Activated CD4-positive, CD25-positive, alpha-beta regulatory T cell (primary cell): ENCODE results near the gene IRF4.
"Not testable (repeated sequence)": the region's sequence is repeated elsewhere in the genome, so short reads cannot be mapped to it uniquely, and the experiment has no call there.

Experiments used
- DNase-seq, 4 experiments: peaks; one replicate each; lab custom pipeline; 2025; lab: John Stamatoyannopoulos, UW

The IRF4 gene

DNA sequence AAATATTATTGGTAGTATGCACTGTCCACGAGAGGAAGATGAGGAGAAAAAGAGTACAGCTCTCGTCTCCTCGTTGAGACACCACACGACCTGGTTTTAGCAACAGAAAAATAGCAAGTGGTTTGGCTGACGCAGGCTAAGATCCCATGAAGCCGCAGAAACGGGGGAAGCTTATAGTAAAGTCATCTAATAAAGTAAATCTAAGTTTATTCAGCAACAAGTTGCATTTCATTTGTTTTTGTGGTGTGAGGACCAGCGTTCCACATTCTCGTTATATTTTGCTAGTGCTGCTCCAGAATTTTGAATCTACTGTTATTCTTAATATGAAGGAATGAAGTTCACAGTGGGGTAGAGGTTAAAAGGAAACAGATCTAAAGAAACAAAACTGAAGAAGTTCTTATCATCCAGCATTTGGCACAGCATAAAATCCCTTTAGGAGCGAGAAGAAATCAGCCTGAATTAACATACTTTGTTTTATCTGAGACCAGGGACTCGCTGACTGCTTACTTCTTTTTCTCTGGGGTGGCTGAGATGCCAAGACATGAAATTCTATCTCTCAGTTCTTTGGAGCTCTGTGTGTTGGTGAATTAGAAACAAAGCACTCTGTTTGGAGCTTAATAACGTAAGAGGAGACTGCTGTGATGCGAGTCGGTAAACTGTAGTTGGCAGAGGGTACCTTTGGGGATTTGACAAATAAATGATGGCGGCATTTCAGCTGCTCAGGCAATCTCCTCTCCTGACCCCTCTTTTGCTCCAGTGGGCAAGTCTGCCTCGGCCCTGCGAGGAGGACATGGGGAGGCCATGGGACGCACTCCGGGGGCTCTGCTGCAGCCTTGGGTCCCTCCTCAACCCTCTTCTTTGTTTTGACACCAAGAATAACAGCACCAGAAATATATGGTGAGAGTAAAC lies 24.9 kb upstream of the IRF4 start:
- DNase-seq, result no peak

GRCh38 chr6:367298-367794 lies 24.2 kb upstream of the IRF4 start:
- DNase-seq, result no peak

GRCh38 chr6:367891-368630 lies 23.5 kb upstream of the IRF4 start:
- no peak for DNase-seq

DNA sequence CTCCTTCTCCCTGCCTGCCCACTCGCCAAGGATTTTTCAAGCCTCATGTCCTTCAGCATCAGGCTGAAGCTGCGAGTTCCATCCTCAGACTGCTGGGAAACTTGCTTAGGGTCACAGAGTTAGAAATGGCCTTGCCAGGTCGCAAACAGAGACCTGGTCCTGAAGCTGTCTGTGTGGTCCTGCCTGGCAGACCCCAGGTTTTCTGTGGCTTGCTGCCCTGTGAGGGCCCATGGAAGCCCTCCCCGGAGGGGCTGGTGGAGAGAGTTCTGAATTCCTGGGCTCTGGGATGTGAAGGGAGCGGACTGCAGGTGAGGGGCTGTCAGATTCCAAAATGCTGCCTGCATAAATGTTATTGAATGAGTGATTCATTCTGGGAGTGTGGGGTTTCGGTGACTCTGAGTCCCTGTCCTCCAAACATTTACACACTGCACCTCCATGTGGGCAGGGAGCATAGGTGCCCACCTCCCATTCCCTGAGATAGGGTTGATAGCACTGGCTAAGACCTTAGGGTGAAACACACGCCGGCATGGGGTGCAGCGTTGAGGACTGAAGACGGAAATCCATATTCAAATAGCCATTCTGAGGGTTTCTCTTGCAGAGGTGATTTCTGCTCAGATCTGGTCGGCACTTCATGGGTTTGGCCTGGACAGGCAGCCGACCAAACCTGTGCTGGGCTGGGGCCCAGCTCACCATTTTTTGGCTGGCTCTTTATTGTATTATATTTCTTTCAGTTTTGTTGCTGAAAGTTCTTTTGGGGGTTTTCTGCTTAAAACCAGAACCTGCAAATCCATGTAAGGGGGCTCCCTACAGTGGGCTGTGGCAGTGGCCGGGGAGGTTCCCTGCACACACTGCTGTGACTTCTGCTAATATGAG lies 21.8 kb upstream of the IRF4 start:
- DNase-seq, result no peak

DNA sequence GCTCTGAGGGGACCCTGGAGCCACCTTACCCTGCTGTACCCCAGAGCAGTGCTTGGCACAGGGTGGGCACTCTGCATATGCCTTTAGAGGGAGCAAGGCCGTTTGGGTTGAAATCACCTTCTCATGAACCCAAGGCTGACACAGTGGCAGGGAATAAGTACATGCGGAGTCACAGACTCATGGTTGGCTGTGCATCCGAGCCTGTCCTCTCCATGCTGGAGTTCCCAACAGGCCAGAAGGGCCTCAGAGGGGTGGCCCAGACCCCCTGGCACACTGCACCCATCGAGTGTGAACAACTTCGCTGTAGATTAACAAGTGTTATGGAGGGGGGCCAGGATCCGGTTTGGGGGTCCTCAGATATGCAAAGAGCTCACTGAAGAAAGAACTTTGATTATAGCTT lies 21.0 kb upstream of the IRF4 start:
- DNase-seq, result no peak

GRCh38 chr6:371851-372250 lies 19.7 kb upstream of the IRF4 start:
- DNase-seq, result not testable (repeated sequence)

GRCh38 chr6:372336-372911 lies 19.1 kb upstream of the IRF4 start:
- no peak for DNase-seq

- no peak for DNase-seq
Observed at GRCh38 chr6:373031-373430, 18.5 kb upstream of the IRF4 start.

- no peak for DNase-seq
Observed at GRCh38 chr6:373773-374724, 17.5 kb upstream of the IRF4 start.

- DNase-seq, result no peak
Observed at GRCh38 chr6:374956-375355, 16.6 kb upstream of the IRF4 start.

- no peak for DNase-seq
Observed at GRCh38 chr6:376827-377640, 14.5 kb upstream of the IRF4 start.

- DNase-seq, result not testable (repeated sequence)
Observed at GRCh38 chr6:377641-378020, 13.9 kb upstream of the IRF4 start.

- no peak for DNase-seq
Observed at GRCh38 chr6:378090-378957, 13.2 kb upstream of the IRF4 start.

GRCh38 chr6:378958-379409 lies 12.6 kb upstream of the IRF4 start:
- DNase-seq, result no peak

- no peak for DNase-seq
Observed at GRCh38 chr6:379410-380181, 12.0 kb upstream of the IRF4 start.

DNA sequence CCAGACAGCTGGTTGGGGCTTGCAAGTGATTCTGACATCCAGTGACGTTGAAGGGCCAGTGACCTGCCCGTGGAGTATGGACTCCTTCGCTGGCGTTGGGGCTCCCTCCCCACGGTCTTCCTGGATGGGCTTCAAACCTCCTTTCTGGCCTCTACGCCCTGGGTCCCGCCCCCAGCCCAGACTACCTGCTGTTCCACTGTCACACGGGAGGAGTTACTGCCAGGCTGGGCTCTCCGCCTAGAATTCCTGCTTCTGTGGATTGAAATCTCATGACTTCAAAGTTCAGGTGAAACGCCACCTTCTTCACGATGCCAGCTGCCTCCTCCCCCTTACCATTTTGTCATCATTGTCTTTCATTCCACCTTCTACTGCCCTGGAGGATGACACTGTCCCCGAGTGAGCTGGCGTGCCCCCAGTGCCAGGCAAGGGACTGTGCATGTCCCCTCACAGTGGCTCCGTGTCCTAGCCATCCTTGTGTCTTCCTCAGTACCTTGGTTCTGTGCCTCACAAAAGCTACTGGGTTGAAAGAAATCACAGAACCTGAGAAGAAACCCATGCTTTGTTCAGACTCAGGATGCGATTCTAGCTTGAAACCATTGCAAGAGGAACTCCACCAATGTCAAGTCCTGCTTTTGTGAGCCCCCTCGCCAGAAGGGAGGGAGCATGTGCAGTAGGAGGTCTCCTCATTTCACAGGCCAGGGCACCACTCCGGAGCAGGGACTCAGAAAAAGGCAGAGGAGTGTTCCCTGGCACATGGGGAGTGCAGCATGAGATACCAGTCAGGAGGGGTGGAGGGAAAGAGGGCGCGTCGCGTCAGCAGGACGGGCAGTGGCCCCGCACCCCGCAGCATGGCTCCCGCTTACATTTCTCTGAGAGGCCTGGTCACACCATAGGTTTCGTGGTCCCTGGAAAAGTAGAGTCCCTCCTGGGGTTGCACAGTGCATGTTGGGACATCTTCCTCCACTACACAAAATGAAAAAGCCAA lies 11.0 kb upstream of the IRF4 start:
- no peak for DNase-seq
